Tibial artery (tissue), 4 donors: ENCODE results near the gene ATP11A.

Source experiments
- DNase-seq, 2 donors: peaks; one replicate each; pipeline ENCODE4 v3.0.0-alpha.2; 2019
- H3K27ac ChIP-seq, 2 donors: fragments of 200-600 bp; sonication (generic) in 1 of 2; 1 replicate in 1 of 2; 2 replicates in 1 of 2; pipeline ENCODE4 v1.5.1; 2018 to 2019; ENCODE audit warnings: mild to moderate bottlenecking in 1 of 2
- H3K27me3 ChIP-seq, 2 donors: fragments of 200-600 bp; sonication (generic) in 1 of 2; one replicate each; pipeline versions ENCODE4 v1.5.1 to v1.6.0; 2016 to 2019
- H3K36me3 ChIP-seq, 3 donors: fragments of 200-600 bp; sonication (generic) in 2 of 3; one replicate each; pipeline ENCODE4 v1.5.1; 2016 to 2019; ENCODE audit warnings: mild to moderate bottlenecking in 2 of 3
- H3K4me1 ChIP-seq, 4 donors: fragments of 200-600 bp; sonication (generic) in 2 of 4; 1 replicate in 3 of 4; 2 replicates in 1 of 4; pipeline ENCODE4 v1.5.1; 2016 to 2019
- H3K4me3 ChIP-seq, 2 donors: fragments of 200-600 bp; sonication (generic) in 1 of 2; 1 replicate in 1 of 2; 2 replicates in 1 of 2; pipeline ENCODE4 v1.5.1; 2018 to 2019; ENCODE audit warnings: mild to moderate bottlenecking in 2 of 2
- H3K9me3 ChIP-seq, 3 donors: fragments of 200-600 bp; sonication (generic) in 1 of 3; one replicate each; pipeline ENCODE4 v1.5.1; 2016 to 2019
- intact Hi-C: fragments of 100-400 bp; cut with DNase I; formaldehyde crosslinking; loops from one replicate; pipeline ENCODE4 v1.15.0; 2023; ENCODE audit warnings: low total_unique reads
- TF ChIP-seq, protein P1 (sequence below), 2 experiments: fragments of 200-600 bp in 1 of 2; fragments of 450-650 bp in 1 of 2; IDR thresholded peaks; one replicate each; pipeline ENCODE4 v1.5.1; 2017 to 2019; ENCODE audit warnings: antibody characterized with exemption in 2 of 2, mild to moderate bottlenecking in 1 of 2, moderate library complexity in 1 of 2

ATP11A gene

DNA sequence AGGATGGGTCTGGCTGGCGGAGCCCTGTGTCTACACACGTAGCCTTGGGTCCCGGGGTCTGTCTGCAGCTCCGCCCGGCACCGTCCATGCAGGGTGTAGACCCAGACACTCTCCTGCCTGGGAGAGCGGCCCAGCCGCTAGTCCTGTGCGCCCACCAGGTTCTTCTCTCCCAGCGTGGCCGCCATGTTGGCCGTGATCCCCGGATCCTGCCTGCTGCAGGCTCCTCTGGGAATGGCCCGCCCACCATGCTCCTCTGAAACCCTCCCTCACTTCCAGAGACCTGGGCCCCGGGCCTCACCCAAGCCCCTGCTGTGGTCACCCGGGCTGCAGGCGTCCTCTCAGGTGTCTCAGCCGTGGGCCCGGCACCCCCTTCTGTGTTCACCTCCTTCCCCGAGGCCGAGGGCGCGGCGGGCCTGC, 221.5 kb downstream of the ATP11A start:
- intact Hi-C loops: no loop called here
- TF ChIP-seq, protein P1, sequence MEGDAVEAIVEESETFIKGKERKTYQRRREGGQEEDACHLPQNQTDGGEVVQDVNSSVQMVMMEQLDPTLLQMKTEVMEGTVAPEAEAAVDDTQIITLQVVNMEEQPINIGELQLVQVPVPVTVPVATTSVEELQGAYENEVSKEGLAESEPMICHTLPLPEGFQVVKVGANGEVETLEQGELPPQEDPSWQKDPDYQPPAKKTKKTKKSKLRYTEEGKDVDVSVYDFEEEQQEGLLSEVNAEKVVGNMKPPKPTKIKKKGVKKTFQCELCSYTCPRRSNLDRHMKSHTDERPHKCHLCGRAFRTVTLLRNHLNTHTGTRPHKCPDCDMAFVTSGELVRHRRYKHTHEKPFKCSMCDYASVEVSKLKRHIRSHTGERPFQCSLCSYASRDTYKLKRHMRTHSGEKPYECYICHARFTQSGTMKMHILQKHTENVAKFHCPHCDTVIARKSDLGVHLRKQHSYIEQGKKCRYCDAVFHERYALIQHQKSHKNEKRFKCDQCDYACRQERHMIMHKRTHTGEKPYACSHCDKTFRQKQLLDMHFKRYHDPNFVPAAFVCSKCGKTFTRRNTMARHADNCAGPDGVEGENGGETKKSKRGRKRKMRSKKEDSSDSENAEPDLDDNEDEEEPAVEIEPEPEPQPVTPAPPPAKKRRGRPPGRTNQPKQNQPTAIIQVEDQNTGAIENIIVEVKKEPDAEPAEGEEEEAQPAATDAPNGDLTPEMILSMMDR (IDR thresholded peaks at IDR 0.05): no peak

DNA sequence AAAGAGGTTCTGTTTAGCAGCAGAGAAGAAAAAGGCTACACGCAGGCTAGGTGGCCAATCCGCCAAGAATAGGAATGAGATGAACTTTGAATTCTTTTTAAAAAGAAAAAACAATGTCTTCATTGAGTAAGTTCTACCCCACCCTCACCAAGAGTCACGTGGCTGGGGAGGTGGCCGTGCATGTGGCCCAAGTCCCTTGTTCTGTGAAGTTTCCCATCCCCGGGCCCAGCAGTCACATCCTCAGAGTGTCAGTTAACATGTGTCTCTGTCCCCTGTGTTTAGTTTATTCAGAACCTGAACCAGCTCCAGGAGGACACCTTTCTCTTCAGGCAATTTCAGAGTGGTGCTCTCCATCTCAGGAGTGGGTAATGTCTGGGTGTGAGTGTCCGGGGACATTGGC, 222.0 kb downstream of the ATP11A start:
- peaks cover 0 to 29% of the 10 kb centered on the region in 2 donors for H3K27me3 ChIP-seq
- no peaks in the 10 kb centered on the region for H3K4me1 ChIP-seq
- intact Hi-C loops: no loop called here
- no peaks in the 10 kb centered on the region for H3K9me3 ChIP-seq
- H3K36me3 ChIP-seq: no peaks in the 10 kb centered on the region
- no peak for DNase-seq
- H3K4me3 ChIP-seq: no peak overlapping the region
- TF ChIP-seq, protein P1 (IDR thresholded peaks at IDR 0.05): no peak
- no peak overlapping the region for H3K27ac ChIP-seq

More for the DNA sequence above, 221.5 kb downstream of the ATP11A start:
- peaks cover 0 to 26% of the 10 kb centered on the region in 2 donors for H3K27me3 ChIP-seq
- no peaks in the 10 kb centered on the region for H3K36me3 ChIP-seq
- no peaks in the 10 kb centered on the region for H3K9me3 ChIP-seq
- H3K4me3 ChIP-seq: no peak overlapping the region
- DNase-seq: no peak
- no peak overlapping the region for H3K27ac ChIP-seq
- H3K4me1 ChIP-seq: no peaks in the 10 kb centered on the region

DNA sequence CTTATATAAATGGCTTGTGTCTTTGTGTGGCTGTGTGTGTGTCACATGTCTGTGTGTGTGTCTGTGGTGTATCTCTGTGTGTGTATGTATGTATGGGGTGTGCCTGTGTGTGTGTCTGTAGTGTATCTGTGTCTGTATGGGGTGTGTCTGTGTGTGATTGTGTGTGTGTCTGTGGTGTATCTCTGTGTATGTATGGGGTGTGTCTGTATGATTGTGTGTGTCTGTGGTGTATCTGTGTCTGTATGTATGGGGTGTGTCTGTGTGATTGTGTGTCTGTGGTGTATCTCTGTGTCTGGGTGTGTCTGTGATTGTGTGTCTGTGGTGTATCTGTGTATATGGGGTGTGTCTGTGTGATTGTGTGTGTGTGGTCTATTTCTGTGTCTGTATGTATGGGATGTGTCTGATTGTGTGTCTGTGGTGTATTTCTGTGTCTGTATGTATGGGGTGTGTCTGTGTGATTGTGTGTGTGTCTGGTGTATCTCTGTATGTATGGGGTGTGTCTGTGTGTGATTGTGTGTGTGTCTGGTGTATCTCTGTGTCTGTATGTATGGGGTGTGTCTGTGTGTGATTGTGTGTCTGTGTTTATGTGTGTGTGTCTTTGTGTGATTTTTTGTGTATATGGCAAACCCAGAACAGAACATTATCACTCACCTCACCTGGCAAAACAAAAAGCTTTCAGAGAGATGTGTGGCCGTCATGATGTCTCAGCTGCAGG, 223.0 kb downstream of the ATP11A start:
- H3K4me1 ChIP-seq: no peaks in the 10 kb centered on the region
- H3K36me3 ChIP-seq: no peaks in the 10 kb centered on the region
- TF ChIP-seq, protein P1 (IDR thresholded peaks at IDR 0.05): no peak
- no peak overlapping the region for H3K4me3 ChIP-seq
- DNase-seq: no peak
- no peak overlapping the region for H3K27ac ChIP-seq
- no peaks in the 10 kb centered on the region for H3K9me3 ChIP-seq
- H3K27me3 ChIP-seq: peaks cover 0 to 39% of the 10 kb centered on the region in 2 donors
- intact Hi-C loops: no loop called here

DNA sequence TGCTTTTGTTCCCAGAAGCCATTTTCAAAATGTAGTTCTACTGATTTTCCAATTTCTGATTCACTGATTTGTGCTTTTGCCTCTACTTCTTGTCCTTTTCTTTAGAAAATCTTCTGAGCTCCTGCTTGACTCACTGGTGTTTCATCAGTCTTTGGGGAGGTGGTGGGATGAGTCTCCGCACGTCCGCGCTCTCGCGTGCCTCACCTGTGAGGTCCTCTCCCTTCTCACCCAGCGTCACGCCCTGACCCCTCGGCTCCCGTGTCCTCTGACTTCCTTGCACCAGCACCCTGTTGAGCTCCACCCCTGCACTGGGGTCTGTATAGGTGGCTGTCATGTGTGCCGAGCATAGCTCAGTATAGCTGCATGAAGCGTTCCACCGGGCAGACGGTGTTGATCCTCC, 226.5 kb downstream of the ATP11A start:
- no peaks in the 10 kb centered on the region for H3K9me3 ChIP-seq
- H3K4me1 ChIP-seq: no peaks in the 10 kb centered on the region
- H3K27me3 ChIP-seq: peaks cover 0 to 34% of the 10 kb centered on the region in 2 donors
- H3K4me3 ChIP-seq: no peak overlapping the region
- intact Hi-C loops: no loop called here
- no peak overlapping the region for H3K27ac ChIP-seq
- no peaks in the 10 kb centered on the region for H3K36me3 ChIP-seq
- DNase-seq: no peak
- TF ChIP-seq, protein P1 (IDR thresholded peaks at IDR 0.05): no peak

DNA sequence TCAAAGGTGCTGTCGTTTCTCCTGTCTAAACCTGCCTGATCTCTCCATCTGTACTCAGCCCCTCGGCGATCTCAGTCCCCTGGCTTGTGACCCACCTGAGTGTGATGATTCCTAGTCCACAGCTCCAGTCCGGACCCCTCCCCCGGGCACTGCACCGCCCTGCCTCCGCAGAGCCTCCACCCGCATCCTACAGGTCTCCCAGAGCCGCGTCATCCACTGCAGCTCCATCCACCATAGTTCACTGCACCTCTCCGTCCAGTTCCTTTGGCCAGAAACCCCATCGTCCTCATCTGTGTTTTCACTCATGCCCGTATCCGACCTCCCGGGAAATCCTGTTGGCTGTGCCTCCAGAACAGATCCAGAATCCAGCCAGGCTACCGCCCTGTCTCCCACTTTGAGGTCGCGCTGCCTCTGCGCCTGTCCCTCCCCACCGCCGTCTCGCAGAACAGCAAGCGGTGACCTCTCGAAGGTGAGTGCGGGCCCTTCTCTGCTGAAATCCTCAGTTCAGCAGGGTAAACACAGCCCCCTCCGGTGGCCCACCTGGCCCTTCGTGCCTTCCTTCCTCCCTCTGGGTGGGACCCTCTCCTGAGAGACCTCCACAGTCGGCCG, 227.3 kb downstream of the ATP11A start:
- TF ChIP-seq, protein P1 (IDR thresholded peaks at IDR 0.05): no peak
- intact Hi-C loops: no loop called here
- Histone ChIP-seq H3K27ac (no peak overlapping the region), H3K27me3 (peaks cover 0 to 29% of the 10 kb centered on the region in 2 donors), H3K36me3 (no peaks in the 10 kb centered on the region), H3K9me3 (no peaks in the 10 kb centered on the region), H3K4me1 (no peaks in the 10 kb centered on the region), H3K4me3 (no peak overlapping the region)
- DNase-seq: no peak
